DLD1 (cell line): ENCODE data around the gene TBC1D24.

Source experiments
- in situ Hi-C: cut with HindIII; loops from 2 replicates; pipeline ENCODE4 v1.10.0; 2017; ENCODE audit warnings: low sequenced_read_pairs

TBC1D24 gene

GRCh38 chr16:2514333-2515179, 39.6 kb downstream of the TBC1D24 start:
- in situ Hi-C loops, result no loop called here

- in situ Hi-C loops, result no loop called here
Observed at GRCh38 chr16:2515180-2515851, 40.4 kb downstream of the TBC1D24 start.

- in situ Hi-C loops, result no loop called here
Observed at GRCh38 chr16:2516391-2517240, 41.7 kb downstream of the TBC1D24 start.

- in situ Hi-C loops, result no loop called here
Observed at GRCh38 chr16:2517954-2518605, 43.2 kb downstream of the TBC1D24 start.

- in situ Hi-C loops, result no loop called here
Observed at GRCh38 chr16:2518823-2519710, 44.1 kb downstream of the TBC1D24 start.

- in situ Hi-C loops, result no loop called here
Observed at GRCh38 chr16:2519711-2520080, 44.8 kb downstream of the TBC1D24 start.

- in situ Hi-C loops, result no loop called here
Observed at GRCh38 chr16:2520097-2520783, 45.3 kb downstream of the TBC1D24 start, which contains the start of gene AMDHD2. TSS of gene AMDHD2 (plus strand) at chr16:2520371. CDS start at chr16:2520459, 88 bp downstream.

GRCh38 chr16:2520784-2521531, 46.0 kb downstream of the TBC1D24 start:
- in situ Hi-C loops, result no loop called here

GRCh38 chr16:2523801-2524231, 48.9 kb downstream of the TBC1D24 start:
- in situ Hi-C loops, result no loop called here

GRCh38 chr16:2524339-2524938, 49.5 kb downstream of the TBC1D24 start:
- in situ Hi-C loops, result no loop called here

- in situ Hi-C loops, result no loop called here
Observed at GRCh38 chr16:2526135-2526534, 51.2 kb downstream of the TBC1D24 start.

- in situ Hi-C loops, result no loop called here
Observed at GRCh38 chr16:2527071-2527783, 52.3 kb downstream of the TBC1D24 start.

- in situ Hi-C loops, result no loop called here
Observed at GRCh38 chr16:2527784-2528100, 52.8 kb downstream of the TBC1D24 start.

GRCh38 chr16:2528161-2529060, 53.5 kb downstream of the TBC1D24 start:
- in situ Hi-C loops, result no loop called here

- in situ Hi-C loops, result no loop called here
Observed at GRCh38 chr16:2529061-2529931, 54.4 kb downstream of the TBC1D24 start.
